HepG2 (cell line): ENCODE data around the gene SLC39A3. TPM values are rescaled to one million over a fixed set of nuclear protein-coding genes. Genes with fewer than 3 reads are reported as not detected.

Source experiments
- KIAA2018 ChIP-seq: sonication (generic); formaldehyde crosslinking; IDR thresholded peaks from 2 replicates; pipeline ENCODE4 v1.5.0; 2020; ENCODE audit warnings: mild to moderate bottlenecking, missing genetic modification reagents, borderline replicate concordance
- ZNF639 ChIP-seq: conservative IDR thresholded peaks from 2 replicates; pipeline ENCODE4 v1.6.1; 2018; ENCODE audit warnings: missing genetic modification reagents
- polyA plus RNA-seq, 8 experiments: library from polyadenylated mRNA; depleted of rRNA in 3 of 8; stranded (reverse) in 7 of 8; unstranded in 1 of 8; fragments of >200 nt; fragmentation: Illumina TruSeq in 4 of 8; extraction: Trizol in 4 of 8; gene quantifications; 2 replicates each; pipeline versions ENCODE4 v1.2.1 to v1.2.3, GENCODE V29; 2011 to 2016; ENCODE audit warnings: low read depth in 4 of 8, missing spikeins in 1 of 8, mixed read lengths in 1 of 8; ENCODE audit not compliant: insufficient read depth in 1 of 8
- total RNA-seq, 5 experiments: library from RNA; depleted of rRNA; stranded (reverse); fragments of >200 nt; fragmentation: Illumina TruSeq; extraction: Trizol; gene quantifications; 2 replicates each; pipeline ENCODE4 v1.2.3, GENCODE V29; 2016; ENCODE audit warnings: low read depth in 1 of 5

The SLC39A3 gene
- total and polyA plus RNA-seq, 2 of the 13 experiments (the other 11 are each of a cell fraction or from before 2014, with no cell fraction given), result 33.6 to 41.6 TPM

- TF ChIP-seq KIAA2018 (CRISPR knock-in tag), result no peak
- TF ChIP-seq ZNF639, result no peak
Observed at GRCh38 chr19:2699413-2700140, 40.2 kb downstream of the SLC39A3 start (continued).
